ENCODE results near the gene VILL. TPM values are rescaled to one million over a fixed set of nuclear protein-coding genes. Genes with fewer than 3 reads are reported as not detected.

VILL gene
- total RNA-seq, 4 donors from 2014 or later = 5.5 to 13.0 (median 9.5) TPM

DNA sequence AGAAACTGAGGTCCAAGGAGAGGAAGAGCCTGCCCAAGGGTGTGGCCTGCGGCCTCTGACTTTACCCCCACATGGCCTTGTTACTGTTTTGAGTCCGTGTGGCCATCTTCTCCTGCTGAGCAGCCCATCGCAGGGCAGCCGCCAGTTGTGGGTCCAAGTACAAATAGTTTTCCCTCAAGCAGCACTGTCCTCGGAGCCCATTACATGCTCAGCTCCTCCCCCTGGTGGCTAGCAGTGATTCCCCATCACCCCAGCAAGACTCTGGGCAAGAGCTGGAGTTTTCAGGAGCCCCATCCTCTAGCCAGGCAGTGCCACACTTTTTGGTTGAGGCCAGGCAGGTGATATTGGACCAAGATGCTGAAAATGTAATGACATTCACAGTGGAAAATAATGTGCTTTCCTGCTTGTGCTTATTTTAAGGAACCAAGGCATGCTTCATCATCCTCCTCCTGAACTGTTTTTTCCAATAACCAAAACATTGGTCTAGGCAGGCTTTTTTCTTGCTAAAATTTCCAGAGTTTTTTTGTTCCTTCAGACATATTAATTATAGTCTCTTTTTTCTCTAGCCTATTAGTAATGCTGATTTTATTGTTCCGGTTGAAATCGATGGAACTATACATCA lies 23.2 kb upstream of the VILL start:
- H3K4me1 ChIP-seq = peaks cover 0 to 7% of the 10 kb centered on the region in 2 donors
- no peaks in the 10 kb centered on the region for H3K27me3 ChIP-seq
- H3K4me3 ChIP-seq (replicated peaks in 1 of 3) = no peak overlapping the region
- intact Hi-C loops (cut with DNase I) = loop anchor here (2.0 kb wide), 1 partner anchor 115 kb away; no protein-coding TSS in a partner anchor
- WGBS, 2 donors = 60 to 63% methylated on average over 6 to 7 of the region's 7 CpGs
- H3K27ac ChIP-seq = peak overlapping the region in 1 of 3 donors; percentile 2
- H3K36me3 ChIP-seq = no peaks in the 10 kb centered on the region
- DNase-seq = peak; percentile 64 to 68
- TF ChIP-seq, protein P1, sequence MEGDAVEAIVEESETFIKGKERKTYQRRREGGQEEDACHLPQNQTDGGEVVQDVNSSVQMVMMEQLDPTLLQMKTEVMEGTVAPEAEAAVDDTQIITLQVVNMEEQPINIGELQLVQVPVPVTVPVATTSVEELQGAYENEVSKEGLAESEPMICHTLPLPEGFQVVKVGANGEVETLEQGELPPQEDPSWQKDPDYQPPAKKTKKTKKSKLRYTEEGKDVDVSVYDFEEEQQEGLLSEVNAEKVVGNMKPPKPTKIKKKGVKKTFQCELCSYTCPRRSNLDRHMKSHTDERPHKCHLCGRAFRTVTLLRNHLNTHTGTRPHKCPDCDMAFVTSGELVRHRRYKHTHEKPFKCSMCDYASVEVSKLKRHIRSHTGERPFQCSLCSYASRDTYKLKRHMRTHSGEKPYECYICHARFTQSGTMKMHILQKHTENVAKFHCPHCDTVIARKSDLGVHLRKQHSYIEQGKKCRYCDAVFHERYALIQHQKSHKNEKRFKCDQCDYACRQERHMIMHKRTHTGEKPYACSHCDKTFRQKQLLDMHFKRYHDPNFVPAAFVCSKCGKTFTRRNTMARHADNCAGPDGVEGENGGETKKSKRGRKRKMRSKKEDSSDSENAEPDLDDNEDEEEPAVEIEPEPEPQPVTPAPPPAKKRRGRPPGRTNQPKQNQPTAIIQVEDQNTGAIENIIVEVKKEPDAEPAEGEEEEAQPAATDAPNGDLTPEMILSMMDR (IDR thresholded peaks at IDR 0.05) = peak in 5 of 6 experiments; percentile 47 to 81 (median 69)
- TF ChIP-seq POLR2A (IDR thresholded peaks at IDR 0.05) = no peak
- no peaks in the 10 kb centered on the region for H3K9me3 ChIP-seq

DNA sequence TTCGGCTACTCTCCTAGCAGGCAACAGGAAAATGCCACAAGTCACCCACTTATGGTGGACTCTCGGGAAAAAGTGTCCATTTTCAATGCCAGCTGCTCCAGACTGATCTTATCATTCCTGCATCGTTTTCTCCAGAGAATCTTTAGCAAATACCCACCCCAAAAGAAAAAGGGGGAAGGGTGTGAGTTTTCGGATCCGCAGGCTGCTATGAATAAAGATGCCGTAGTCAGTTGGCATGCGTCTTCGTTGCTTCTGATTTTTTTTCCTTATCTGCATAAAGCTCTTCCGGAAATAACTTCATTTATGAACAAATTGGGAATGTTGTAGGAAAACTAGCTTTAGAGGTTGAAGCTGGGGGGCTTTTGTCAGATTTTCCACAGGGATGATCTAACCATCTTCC lies 22.4 kb upstream of the VILL start:
- no peak for DNase-seq
- intact Hi-C loops (cut with DNase I) = no loop called here
- H3K4me1 ChIP-seq = peaks cover 0 to 7% of the 10 kb centered on the region in 2 donors
- H3K9me3 ChIP-seq = no peaks in the 10 kb centered on the region
- no peaks in the 10 kb centered on the region for H3K27me3 ChIP-seq
- TF ChIP-seq POLR2A (IDR thresholded peaks at IDR 0.05) = no peak
- TF ChIP-seq, protein P1 (IDR thresholded peaks at IDR 0.05) = no peak
- peak overlapping the region in 2 of 3 donors; percentile 19 to 31 for H3K27ac ChIP-seq
- no peaks in the 10 kb centered on the region for H3K36me3 ChIP-seq
- no peak overlapping the region for H3K4me3 ChIP-seq (replicated peaks in 1 of 3)
- 89 to 92% methylated on average over 9 of the region's 9 CpGs for WGBS, 2 donors

DNA sequence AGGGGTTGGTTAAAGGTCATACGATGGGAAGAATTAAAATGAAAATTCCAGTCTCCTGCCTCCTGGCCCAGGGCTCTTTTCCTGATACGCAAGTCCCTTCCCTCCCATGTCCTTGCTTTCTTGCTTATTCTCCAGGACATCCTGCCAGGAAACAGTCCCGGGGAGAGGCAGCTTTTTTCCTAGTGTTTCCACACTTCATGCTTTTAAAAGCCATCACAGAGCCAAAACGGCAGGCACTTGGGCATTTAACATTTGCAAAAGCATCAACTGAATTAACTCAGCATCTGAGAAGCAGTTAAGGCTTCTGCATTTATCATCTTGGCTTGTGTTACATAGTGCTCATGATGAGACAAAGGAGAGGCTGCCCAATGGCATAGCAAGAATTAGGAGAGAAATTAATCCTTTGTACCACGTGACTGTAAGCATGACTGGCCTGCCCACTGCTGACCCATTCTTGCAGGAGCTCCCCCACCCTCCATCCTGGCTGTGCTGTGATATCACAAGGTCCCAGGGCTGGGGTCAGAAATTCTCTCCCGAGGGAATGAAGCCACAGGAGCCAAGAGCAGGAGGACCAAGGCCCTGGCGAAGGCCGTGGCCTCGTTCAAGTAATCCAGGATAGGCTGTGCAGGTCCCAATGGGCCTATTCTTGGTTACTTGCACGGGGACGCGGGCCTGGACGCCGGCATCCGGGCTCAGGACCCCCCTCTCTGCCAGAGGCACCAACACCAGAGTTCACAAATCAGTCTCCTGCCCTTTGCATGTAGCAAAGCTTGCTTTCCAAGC lies 21.6 kb upstream of the VILL start:
- TF ChIP-seq POLR2A (IDR thresholded peaks at IDR 0.05) = no peak
- TF ChIP-seq, protein P1 (IDR thresholded peaks at IDR 0.05) = no peak
- WGBS, 2 donors = 74 to 85% methylated on average over 9 to 13 of the region's 15 CpGs
- Histone ChIP-seq H3K9me3 (no peaks in the 10 kb centered on the region), H3K36me3 (no peaks in the 10 kb centered on the region), H3K4me3 (replicated peaks in 1 of 3) (no peak overlapping the region), H3K27ac (peak overlapping the region in 2 of 3 donors; percentile 19 to 31), H3K4me1 (peaks cover 0 to 7% of the 10 kb centered on the region in 2 donors), H3K27me3 (no peaks in the 10 kb centered on the region)
- intact Hi-C loops (cut with DNase I) = no loop called here
- DNase-seq = no peak

DNA sequence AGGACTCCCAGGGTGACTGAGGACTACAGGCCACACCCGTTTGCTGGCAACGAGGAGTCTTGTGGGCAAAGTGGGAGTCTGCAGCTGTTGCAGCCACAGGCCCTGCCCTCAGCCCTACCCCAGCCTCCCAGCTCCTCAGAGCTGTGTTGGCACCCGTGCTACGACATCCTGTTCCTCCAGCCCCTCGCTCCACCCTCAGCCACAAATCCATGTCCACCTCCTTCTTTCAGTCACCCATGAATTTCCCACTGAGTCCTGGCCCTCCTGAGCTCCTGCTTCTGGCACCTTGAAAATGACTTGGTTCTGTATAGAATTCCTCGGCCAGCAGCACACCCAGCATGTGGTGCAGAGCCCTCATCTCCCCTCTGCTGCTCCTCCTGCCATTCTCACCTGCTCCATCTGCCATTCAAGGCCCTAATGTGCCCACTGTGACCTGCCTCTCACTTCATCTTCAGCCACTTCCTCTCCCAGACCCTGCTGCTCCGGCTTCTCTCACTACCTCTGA lies 20.9 kb upstream of the VILL start:
- H3K4me1 ChIP-seq = peaks cover 0 to 7% of the 10 kb centered on the region in 2 donors
- no peaks in the 10 kb centered on the region for H3K9me3 ChIP-seq
- no peak overlapping the region for H3K4me3 ChIP-seq (replicated peaks in 1 of 3)
- H3K27me3 ChIP-seq = no peaks in the 10 kb centered on the region
- DNase-seq = no peak
- intact Hi-C loops (cut with DNase I) = no loop called here
- H3K36me3 ChIP-seq = no peaks in the 10 kb centered on the region
- H3K27ac ChIP-seq = no peak overlapping the region
- TF ChIP-seq, protein P1 (IDR thresholded peaks at IDR 0.05) = no peak
- 70 to 82% methylated on average over 7 of the region's 7 CpGs for WGBS, 2 donors

DNA sequence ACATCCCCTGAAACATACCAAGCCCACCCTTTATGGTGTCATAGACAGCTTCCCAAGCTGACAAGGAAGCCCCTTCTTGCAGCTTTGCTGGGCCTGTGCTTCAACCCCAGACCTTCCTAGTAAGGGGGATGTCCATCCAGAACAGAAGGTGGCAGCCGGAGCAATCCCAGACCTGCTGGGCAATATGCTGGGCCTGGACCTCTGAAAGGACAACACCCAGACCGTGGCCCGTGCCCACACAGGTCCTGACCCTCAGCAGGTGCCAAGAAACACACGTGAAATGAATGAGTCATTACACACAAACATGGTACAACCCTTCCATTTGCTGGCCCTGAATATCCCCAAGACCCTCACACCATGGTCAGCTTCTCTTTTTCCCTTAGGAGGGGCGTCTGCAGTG lies 19.8 kb upstream of the VILL start:
- no peaks in the 10 kb centered on the region for H3K9me3 ChIP-seq
- H3K4me3 ChIP-seq (replicated peaks in 1 of 3) = no peak overlapping the region
- 93 to 95% methylated on average over 4 to 5 of the region's 5 CpGs for WGBS, 2 donors
- intact Hi-C loops (cut with DNase I) = no loop called here
- H3K4me1 ChIP-seq = peaks cover 0 to 7% of the 10 kb centered on the region in 2 donors
- H3K36me3 ChIP-seq = peaks cover 0 to under 1% of the 10 kb centered on the region in 2 donors
- no peak overlapping the region for H3K27ac ChIP-seq
- no peaks in the 10 kb centered on the region for H3K27me3 ChIP-seq
- TF ChIP-seq, protein P1 (IDR thresholded peaks at IDR 0.05) = no peak
- no peak for TF ChIP-seq POLR2A (IDR thresholded peaks at IDR 0.05)
- DNase-seq = no peak
